Transverse colon (tissue), 4 donors: ENCODE data around the gene CRYGN. TPM values are rescaled to one million over a fixed set of nuclear protein-coding genes. Genes with fewer than 3 reads are reported as not detected.

Experiments used
- DNase-seq: peaks from one replicate; pipeline ENCODE4 v3.0.0-alpha.2; 2019
- H3K27ac ChIP-seq, 4 donors: fragments of 200-600 bp; sonication (generic); 2 replicates each; pipeline ENCODE4 v1.5.1; 2016 to 2018; ENCODE audit warnings: inconsistent platforms in 4 of 4
- H3K27me3 ChIP-seq: fragments of 200-600 bp; sonication (generic); 2 replicates; pipeline ENCODE4 v1.5.1; 2017; ENCODE audit warnings: inconsistent platforms
- H3K36me3 ChIP-seq, 4 donors: fragments of 200-600 bp; sonication (generic); 2 replicates each; pipeline ENCODE4 v1.5.1; 2017 to 2019; ENCODE audit warnings: inconsistent platforms in 4 of 4
- H3K4me1 ChIP-seq, 4 donors: fragments of 200-600 bp; sonication (generic); 2 replicates each; pipeline ENCODE4 v1.5.1; 2017 to 2020; ENCODE audit warnings: inconsistent platforms in 4 of 4
- H3K4me3 ChIP-seq, 4 donors: fragments of 200-600 bp; sonication (generic); 1 replicate in 1 of 4; 2 replicates in 3 of 4; pipeline versions ENCODE4 v1.5.1 to v1.6.1; 2017 to 2019; ENCODE audit warnings: inconsistent platforms in 4 of 4
- H3K9me3 ChIP-seq, 2 donors: fragments of 200-600 bp; sonication (generic); 2 replicates each; pipeline ENCODE4 v1.5.1; 2017 to 2019; ENCODE audit warnings: inconsistent platforms in 2 of 2
- CTCF ChIP-seq, 5 experiments: fragments of 200-600 bp in 3 of 5; fragments of 450-650 bp in 2 of 5; sonication (generic) in 3 of 5; IDR thresholded peaks; 1 replicate in 2 of 5; 2 replicates in 3 of 5; pipeline ENCODE4 v1.5.1; 2016 to 2017; ENCODE audit warnings: antibody characterized with exemption in 5 of 5, inconsistent platforms in 3 of 5, mild to moderate bottlenecking in 2 of 5, moderate library complexity in 1 of 5
- EP300 ChIP-seq: sonication (generic); formaldehyde crosslinking; IDR thresholded peaks from one replicate; pipeline ENCODE4 v1.6.1; 2017; ENCODE audit warnings: antibody characterized with exemption, low read depth
- POLR2A ChIP-seq: fragments of 450-650 bp; IDR thresholded peaks from one replicate; pipeline ENCODE4 v1.6.1; 2016; ENCODE audit warnings: antibody characterized with exemption, mild to moderate bottlenecking, moderate library complexity
- POLR2AphosphoS5 ChIP-seq, 3 donors: sonication (generic); formaldehyde crosslinking; IDR thresholded peaks; one replicate each; pipeline ENCODE4 v1.6.1; 2016; ENCODE audit warnings: antibody characterized with exemption in 3 of 3
- WGBS, 2 donors: methylation state at CpG; one replicate each; pipeline ENCODE4 v1.1.5; 2018; ENCODE audit warnings: low coverage in 1 of 2; 5-methylcytosine and 5-hydroxymethylcytosine counted together
- in situ Hi-C, 4 donors: fragments of 200-750 bp; cut with MboI; loops; one replicate each; pipeline versions ENCODE4 v1.15.0 to v1.15.1; 2017; ENCODE audit warnings: low sequenced_read_pairs in 3 of 4, low pct_ligation_motif_present in 1 of 4, low pct_unique_long_range_greater_than_20kb in 1 of 4
- intact Hi-C: fragments of 100-400 bp; cut with DNase I; formaldehyde crosslinking; loops from one replicate; pipeline ENCODE4 v1.15.1; 2023; ENCODE audit warnings: low total_unique reads
- total RNA-seq, 4 donors: library from RNA; depleted of rRNA; stranded (reverse); fragments of >200 nt; gene quantifications; one replicate each; pipeline ENCODE4 v1.1.0, GENCODE V29; 2016

The CRYGN gene
- total RNA-seq, 4 donors from 2014 or later, result not detected

- DNase-seq, result no peak
- H3K4me3 ChIP-seq, result no peak overlapping the region
- H3K27me3 ChIP-seq, result peaks cover 36% of the 10 kb centered on the region
- no peak overlapping the region for H3K27ac ChIP-seq
- TF ChIP-seq POLR2AphosphoS5 (IDR thresholded peaks at IDR 0.05) (no peak), EP300 (no peak), CTCF (IDR thresholded peaks at IDR 0.05) (no peak), POLR2A (no peak)
- WGBS, 2 donors, result 89 to 100% methylated on average over 3 to 15 of the region's 17 CpGs
- no peaks in the 10 kb centered on the region for H3K9me3 ChIP-seq
- in situ Hi-C loops (no loop called here), intact Hi-C loops (no loop called here)
- peaks cover 8 to 20% (median 14%) of the 10 kb centered on the region in 4 donors for H3K4me1 ChIP-seq
- H3K36me3 ChIP-seq, result no peaks in the 10 kb centered on the region
Measured at GRCh38 chr7:151438864-151439601, 908 bp downstream of the CRYGN start.

GRCh38 chr7:151437866-151438516, 1.9 kb downstream of the CRYGN start:
- in situ Hi-C loops (no loop called here), intact Hi-C loops (no loop called here)
- no peak overlapping the region for H3K4me3 ChIP-seq
- no peaks in the 10 kb centered on the region for H3K9me3 ChIP-seq
- DNase-seq, result no peak
- peaks cover 31% of the 10 kb centered on the region for H3K27me3 ChIP-seq
- no peak overlapping the region for H3K27ac ChIP-seq
- H3K4me1 ChIP-seq, result peaks cover 8 to 20% (median 14%) of the 10 kb centered on the region in 4 donors
- TF ChIP-seq CTCF (IDR thresholded peaks at IDR 0.05) (no peak), POLR2AphosphoS5 (IDR thresholded peaks at IDR 0.05) (no peak), EP300 (no peak), POLR2A (no peak)
- 91% methylated on average over 23 of the region's 23 CpGs; no CpG with 5 or more reads in 1 of the 2 donors for WGBS, 2 donors
- no peaks in the 10 kb centered on the region for H3K36me3 ChIP-seq

- no peaks in the 10 kb centered on the region for H3K36me3 ChIP-seq
- no peak overlapping the region for H3K4me3 ChIP-seq
- WGBS, 2 donors, result 87% methylated on average over 13 of the region's 13 CpGs; no CpG with 5 or more reads in 1 of the 2 donors
- H3K27me3 ChIP-seq, result peaks cover 28% of the 10 kb centered on the region
- DNase-seq, result no peak
- in situ Hi-C loops (no loop called here), intact Hi-C loops (no loop called here)
- peaks cover 8 to 20% (median 14%) of the 10 kb centered on the region in 4 donors for H3K4me1 ChIP-seq
- peak overlapping the region; percentile 15 to 67 (median 51) for H3K27ac ChIP-seq
- no peak for TF ChIP-seq POLR2A
- TF ChIP-seq CTCF (IDR thresholded peaks at IDR 0.05), result no peak
- no peak for TF ChIP-seq EP300
- no peak for TF ChIP-seq POLR2AphosphoS5 (IDR thresholded peaks at IDR 0.05)
- no peaks in the 10 kb centered on the region for H3K9me3 ChIP-seq
Measured at GRCh38 chr7:151437159-151437553, 2.8 kb downstream of the CRYGN start.

- DNase-seq, result no peak
- WGBS, 2 donors, result 72 to 80% methylated on average over 5 to 9 of the region's 9 CpGs
- peak overlapping the region; percentile 42 to 67 (median 52) for H3K27ac ChIP-seq
Measured at GRCh38 chr7:151436446-151437158, 3.3 kb downstream of the CRYGN start.

More at GRCh38 chr7:151436446-151437158, 3.3 kb downstream of the CRYGN start:
- Histone ChIP-seq H3K36me3 (no peaks in the 10 kb centered on the region), H3K4me3 (no peak overlapping the region), H3K27me3 (peaks cover 28% of the 10 kb centered on the region), H3K4me1 (peaks cover 8 to 20% (median 14%) of the 10 kb centered on the region in 4 donors), H3K9me3 (no peaks in the 10 kb centered on the region)
- intact Hi-C loops (no loop called here), in situ Hi-C loops (no loop called here)
- TF ChIP-seq POLR2A (no peak), POLR2AphosphoS5 (IDR thresholded peaks at IDR 0.05) (no peak), EP300 (no peak), CTCF (IDR thresholded peaks at IDR 0.05) (no peak)
